ENCODE measurements around the gene FAM180A.
"Not testable (repeated sequence)": the region's sequence is repeated elsewhere in the genome, so short reads cannot be mapped to it uniquely, and the experiment has no call there.

DNA sequence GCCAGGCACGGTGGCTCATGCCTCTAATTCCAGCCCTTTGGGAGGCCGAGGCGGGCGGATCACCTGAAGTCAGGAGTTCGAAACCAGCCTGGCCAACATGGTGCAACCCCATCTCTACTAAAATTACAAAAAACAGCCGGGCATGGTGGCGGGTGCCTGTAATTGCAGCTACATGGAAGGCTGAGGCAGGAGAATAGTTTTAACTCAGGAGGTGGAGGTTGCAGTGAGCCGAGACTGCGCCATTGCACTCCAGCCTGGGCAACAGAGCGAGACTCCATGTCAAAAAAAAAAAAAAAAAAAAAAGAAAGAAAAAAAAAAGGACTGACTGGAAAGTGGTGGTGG is 11.3 kb downstream of the FAM180A start:
- TF ChIP-seq, protein P1, sequence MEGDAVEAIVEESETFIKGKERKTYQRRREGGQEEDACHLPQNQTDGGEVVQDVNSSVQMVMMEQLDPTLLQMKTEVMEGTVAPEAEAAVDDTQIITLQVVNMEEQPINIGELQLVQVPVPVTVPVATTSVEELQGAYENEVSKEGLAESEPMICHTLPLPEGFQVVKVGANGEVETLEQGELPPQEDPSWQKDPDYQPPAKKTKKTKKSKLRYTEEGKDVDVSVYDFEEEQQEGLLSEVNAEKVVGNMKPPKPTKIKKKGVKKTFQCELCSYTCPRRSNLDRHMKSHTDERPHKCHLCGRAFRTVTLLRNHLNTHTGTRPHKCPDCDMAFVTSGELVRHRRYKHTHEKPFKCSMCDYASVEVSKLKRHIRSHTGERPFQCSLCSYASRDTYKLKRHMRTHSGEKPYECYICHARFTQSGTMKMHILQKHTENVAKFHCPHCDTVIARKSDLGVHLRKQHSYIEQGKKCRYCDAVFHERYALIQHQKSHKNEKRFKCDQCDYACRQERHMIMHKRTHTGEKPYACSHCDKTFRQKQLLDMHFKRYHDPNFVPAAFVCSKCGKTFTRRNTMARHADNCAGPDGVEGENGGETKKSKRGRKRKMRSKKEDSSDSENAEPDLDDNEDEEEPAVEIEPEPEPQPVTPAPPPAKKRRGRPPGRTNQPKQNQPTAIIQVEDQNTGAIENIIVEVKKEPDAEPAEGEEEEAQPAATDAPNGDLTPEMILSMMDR (IDR thresholded peaks at IDR 0.05; ENCODE audit: insufficient read depth, low read length): not testable (repeated sequence)
- not testable (repeated sequence) for TF ChIP-seq POLR2AphosphoS5, GABPA (IDR thresholded peaks at IDR 0.05; ENCODE audit: low read depth)
- TF ChIP-seq, protein P2, sequence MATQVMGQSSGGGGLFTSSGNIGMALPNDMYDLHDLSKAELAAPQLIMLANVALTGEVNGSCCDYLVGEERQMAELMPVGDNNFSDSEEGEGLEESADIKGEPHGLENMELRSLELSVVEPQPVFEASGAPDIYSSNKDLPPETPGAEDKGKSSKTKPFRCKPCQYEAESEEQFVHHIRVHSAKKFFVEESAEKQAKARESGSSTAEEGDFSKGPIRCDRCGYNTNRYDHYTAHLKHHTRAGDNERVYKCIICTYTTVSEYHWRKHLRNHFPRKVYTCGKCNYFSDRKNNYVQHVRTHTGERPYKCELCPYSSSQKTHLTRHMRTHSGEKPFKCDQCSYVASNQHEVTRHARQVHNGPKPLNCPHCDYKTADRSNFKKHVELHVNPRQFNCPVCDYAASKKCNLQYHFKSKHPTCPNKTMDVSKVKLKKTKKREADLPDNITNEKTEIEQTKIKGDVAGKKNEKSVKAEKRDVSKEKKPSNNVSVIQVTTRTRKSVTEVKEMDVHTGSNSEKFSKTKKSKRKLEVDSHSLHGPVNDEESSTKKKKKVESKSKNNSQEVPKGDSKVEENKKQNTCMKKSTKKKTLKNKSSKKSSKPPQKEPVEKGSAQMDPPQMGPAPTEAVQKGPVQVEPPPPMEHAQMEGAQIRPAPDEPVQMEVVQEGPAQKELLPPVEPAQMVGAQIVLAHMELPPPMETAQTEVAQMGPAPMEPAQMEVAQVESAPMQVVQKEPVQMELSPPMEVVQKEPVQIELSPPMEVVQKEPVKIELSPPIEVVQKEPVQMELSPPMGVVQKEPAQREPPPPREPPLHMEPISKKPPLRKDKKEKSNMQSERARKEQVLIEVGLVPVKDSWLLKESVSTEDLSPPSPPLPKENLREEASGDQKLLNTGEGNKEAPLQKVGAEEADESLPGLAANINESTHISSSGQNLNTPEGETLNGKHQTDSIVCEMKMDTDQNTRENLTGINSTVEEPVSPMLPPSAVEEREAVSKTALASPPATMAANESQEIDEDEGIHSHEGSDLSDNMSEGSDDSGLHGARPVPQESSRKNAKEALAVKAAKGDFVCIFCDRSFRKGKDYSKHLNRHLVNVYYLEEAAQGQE (IDR thresholded peaks at IDR 0.05; ENCODE audit: insufficient replicate concordance, low read depth): not testable (repeated sequence)

Data from HL-60 (cell line).